MM.1S (cell line): ENCODE measurements around the gene IQCN.

Experiments
- CTCF ChIP-seq: fragments of 300-600 bp; sonication (generic); IDR thresholded peaks from 2 replicates; pipeline ENCODE4 v1.5.1; 2016; ENCODE audit warnings: antibody characterized with exemption, low read length, mixed read lengths
- EZH2 ChIP-seq: fragments of 300-600 bp; sonication (generic); optimal IDR thresholded peaks from 2 replicates; pipeline ENCODE3; 2017; ENCODE audit warnings: low read depth, mild to moderate bottlenecking, antibody characterized with exemption, low read length, mixed read lengths

DNA sequence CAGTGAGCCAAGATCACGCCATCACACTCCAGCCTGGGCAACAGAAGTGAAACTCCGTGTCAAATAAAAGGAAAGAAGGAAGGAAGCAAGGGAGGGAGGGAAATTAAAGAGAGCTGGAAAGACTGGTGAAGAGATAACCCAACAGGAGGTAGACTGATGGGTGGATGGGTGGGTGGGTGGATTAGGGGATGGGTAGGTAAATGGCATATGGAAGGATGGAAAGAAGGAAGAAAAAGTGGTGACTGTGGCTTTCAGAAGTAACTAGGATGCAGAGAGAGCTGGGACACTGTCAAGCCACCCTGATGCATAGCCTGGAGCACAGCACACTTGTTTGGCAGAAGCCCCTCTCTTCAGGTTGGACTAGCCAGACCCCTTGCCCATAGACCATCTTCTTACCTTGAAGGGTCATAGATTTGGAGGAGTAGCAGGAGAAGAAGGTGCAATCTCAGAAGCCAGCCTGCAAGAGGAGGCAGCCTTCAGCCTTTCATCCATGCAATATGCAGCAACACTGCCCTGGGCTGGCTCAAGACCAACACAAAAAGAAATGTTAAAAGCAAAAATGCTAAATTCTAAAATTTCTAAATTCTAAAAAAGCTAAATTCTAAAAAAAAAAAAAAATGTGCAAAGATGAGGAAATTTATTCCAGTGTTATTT, 5.1 kb downstream of the IQCN start:
- TF ChIP-seq CTCF (no peak), EZH2 (no peak)
